Measurements from ENCODE around the gene XRCC6. TPM values are rescaled to one million over a fixed set of nuclear protein-coding genes. Genes with fewer than 3 reads are reported as not detected.
A peak's percentile ranks its signal among the peaks of the same experiment; 100 is the strongest.
"Not testable (repeated sequence)": the region's sequence is repeated elsewhere in the genome, so short reads cannot be mapped to it uniquely, and the experiment has no call there.

Gene XRCC6
- polyA plus RNA-seq (2013, experiment 1 of 2): 156 TPM
- polyA plus RNA-seq (2013, experiment 2 of 2): 159 TPM

DNA sequence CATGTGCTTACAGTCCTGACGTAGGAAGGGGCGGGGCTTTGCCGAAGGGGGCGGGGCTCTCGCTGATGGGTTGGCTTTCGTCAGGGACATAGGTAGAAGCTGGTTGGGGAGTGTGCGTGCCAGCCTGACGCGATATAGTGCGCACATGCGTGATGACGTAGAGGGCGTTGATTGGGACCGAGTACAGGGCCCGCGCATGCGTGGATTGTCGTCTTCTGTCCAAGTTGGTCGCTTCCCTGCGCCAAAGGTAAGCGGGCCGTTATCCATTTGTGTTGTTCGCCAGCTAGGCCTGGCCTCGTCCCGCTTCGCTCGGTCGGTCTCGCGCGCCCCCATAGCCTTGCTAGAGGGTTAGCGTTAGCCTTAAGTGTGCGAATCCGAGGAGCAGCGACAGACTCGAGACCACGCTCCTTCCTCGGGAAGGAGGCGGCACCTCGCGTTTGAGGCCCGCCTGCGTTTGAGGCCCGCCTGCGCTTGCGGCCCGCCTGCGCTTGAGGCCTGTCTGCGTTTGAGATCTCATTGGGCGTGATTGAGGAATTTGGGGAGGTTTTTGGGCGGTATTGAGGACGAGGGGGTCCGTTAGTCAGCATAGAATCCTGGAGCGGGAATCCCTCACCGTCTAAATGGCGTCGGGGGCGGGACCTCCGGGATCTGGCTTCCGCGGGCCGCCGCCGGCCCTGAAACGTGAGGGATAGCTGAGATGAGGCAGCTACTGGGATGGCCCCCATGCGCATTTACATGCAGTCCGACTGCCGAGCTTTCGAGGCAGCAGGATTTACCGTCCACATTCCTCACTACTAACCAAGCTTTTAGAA lies at the start of gene XRCC6:
XRCC6 (plus strand) TSS at position 197 of the 812 bp plus-strand sequence. CDS start 710 bp downstream, outside the sequence.
- Histone ChIP-seq H3K9me3 (ENCODE audit: control insufficient read depth, low read length) (no peaks in the 10 kb centered on the region), H2BK120ac (ENCODE audit: low read depth, low read length) (no peak within 1 kb of the TSS), H3K4ac (ENCODE audit: low read depth in 1 of 2, low read length in 2 of 2) (peak within 1 kb of the TSS; percentile 66 to 71), H2BK5ac (ENCODE audit: low read depth, low read length, poor library complexity, severe bottlenecking) (peak within 1 kb of the TSS; percentile 68), H3K4me3 (ENCODE audit: insufficient read depth in 1 of 2, low read depth in 1 of 2, low read length in 2 of 2) (peak within 1 kb of the TSS; percentile 82 to 94), H4K91ac (ENCODE audit: low read length) (peak within 1 kb of the TSS; percentile 91), H2AK5ac (ENCODE audit: low read length, severe bottlenecking) (no peak within 1 kb of the TSS), H2BK12ac (ENCODE audit: low read length in 2 of 2) (peak within 1 kb of the TSS; percentile 7 to 29), H3K79me1 (replicated peaks; ENCODE audit: low read length, poor library complexity, severe bottlenecking) (peaks cover 5% of the 10 kb centered on the region), H3K27ac (ENCODE audit: low read length, poor library complexity, severe bottlenecking) (peak within 1 kb of the TSS; percentile 87), H3K14ac (ENCODE audit: low read length in 2 of 2) (peak within 1 kb of the TSS in 1 of 2 experiments; percentile 100), H2BK15ac (ENCODE audit: low read depth, poor library complexity, severe bottlenecking) (peak within 1 kb of the TSS; percentile 34), H4K8ac (ENCODE audit: low read length) (peak within 1 kb of the TSS; percentile 97), H3K36me3 (ENCODE audit: control insufficient read depth in 1 of 2, insufficient read depth in 2 of 2, low read depth in 1 of 2, low read length in 2 of 2) (peaks cover 27 to 36% of the 10 kb centered on the region in 2 experiments), H3K23ac (ENCODE audit: low read length in 2 of 2) (peak within 1 kb of the TSS in 1 of 2 experiments; percentile 54), H2AFZ (ENCODE audit: low read depth, low read length) (peak within 1 kb of the TSS; percentile 84), H3K4me1 (ENCODE audit: control insufficient read depth, insufficient read depth, low read depth, low read length) (peaks cover 3% of the 10 kb centered on the region), H3K27me3 (ENCODE audit: control insufficient read depth in 1 of 2, insufficient read depth in 1 of 2, low read length in 2 of 2) (no peaks in the 10 kb centered on the region), H3K9ac (ENCODE audit: low read length) (peak within 1 kb of the TSS; percentile 94), H3K18ac (ENCODE audit: low read depth in 1 of 2, low read length in 2 of 2) (peak within 1 kb of the TSS; percentile 85 to 99), H3K4me2 (ENCODE audit: low read length, poor library complexity, severe bottlenecking) (peak within 1 kb of the TSS; percentile 91)
- WGBS: under 1% methylated on average over 67 of the region's 70 CpGs
- peak; percentile 99 for DNase-seq

GRCh38 chr22:41571786-41572185 lies 49.3 kb upstream of the XRCC6 start:
- Histone ChIP-seq H3K4me2 (ENCODE audit: low read length, poor library complexity, severe bottlenecking) (no peak overlapping the region), H2BK120ac (ENCODE audit: low read depth, low read length) (no peak overlapping the region), H3K27me3 (ENCODE audit: control insufficient read depth in 1 of 2, insufficient read depth in 1 of 2, low read length in 2 of 2) (no peaks in the 10 kb centered on the region), H3K9ac (ENCODE audit: low read length) (no peak overlapping the region), H4K91ac (ENCODE audit: low read length) (peak overlapping the region; percentile 40), H3K23ac (ENCODE audit: low read length in 2 of 2) (no peak overlapping the region), H2AK5ac (ENCODE audit: low read length, severe bottlenecking) (no peak overlapping the region), H2AFZ (ENCODE audit: low read depth, low read length) (no peak overlapping the region), H3K4me1 (ENCODE audit: control insufficient read depth, insufficient read depth, low read depth, low read length) (peaks cover 8% of the 10 kb centered on the region), H2BK12ac (ENCODE audit: low read length in 2 of 2) (no peak overlapping the region), H3K4ac (ENCODE audit: low read depth in 1 of 2, low read length in 2 of 2) (no peak overlapping the region), H2BK5ac (ENCODE audit: low read depth, low read length, poor library complexity, severe bottlenecking) (no peak overlapping the region), H3K18ac (ENCODE audit: low read depth in 1 of 2, low read length in 2 of 2) (no peak overlapping the region), H3K9me3 (ENCODE audit: control insufficient read depth, low read length) (no peaks in the 10 kb centered on the region), H3K27ac (ENCODE audit: low read length, poor library complexity, severe bottlenecking) (no peak overlapping the region), H2BK15ac (ENCODE audit: low read depth, poor library complexity, severe bottlenecking) (no peak overlapping the region), H4K8ac (ENCODE audit: low read length) (peak overlapping the region; percentile 2), H3K79me1 (replicated peaks; ENCODE audit: low read length, poor library complexity, severe bottlenecking) (no peaks in the 10 kb centered on the region), H3K4me3 (ENCODE audit: insufficient read depth in 1 of 2, low read depth in 1 of 2, low read length in 2 of 2) (no peak overlapping the region), H3K36me3 (ENCODE audit: control insufficient read depth in 1 of 2, insufficient read depth in 2 of 2, low read depth in 1 of 2, low read length in 2 of 2) (peaks cover 9 to 36% of the 10 kb centered on the region in 2 experiments), H3K14ac (ENCODE audit: low read length in 2 of 2) (no peak overlapping the region)
- DNase-seq: no peak
- over 99% methylated on average over 13 of the region's 14 CpGs for WGBS

GRCh38 chr22:41572305-41572704 lies 48.8 kb upstream of the XRCC6 start:
- H2BK15ac ChIP-seq (ENCODE audit: low read depth, poor library complexity, severe bottlenecking); H3K9me3 ChIP-seq (ENCODE audit: control insufficient read depth, low read length); H2BK5ac ChIP-seq (ENCODE audit: low read depth, low read length, poor library complexity, severe bottlenecking); H4K8ac ChIP-seq (ENCODE audit: low read length); H2BK12ac ChIP-seq (ENCODE audit: low read length in 2 of 2); H3K18ac ChIP-seq (ENCODE audit: low read depth in 1 of 2, low read length in 2 of 2); H2AFZ ChIP-seq (ENCODE audit: low read depth, low read length); H2BK120ac ChIP-seq (ENCODE audit: low read depth, low read length); H3K23ac ChIP-seq (ENCODE audit: low read length in 2 of 2); H3K14ac ChIP-seq (ENCODE audit: low read length in 2 of 2); H3K27ac ChIP-seq (ENCODE audit: low read length, poor library complexity, severe bottlenecking); H3K79me1 ChIP-seq (replicated peaks; ENCODE audit: low read length, poor library complexity, severe bottlenecking); H3K4ac ChIP-seq (ENCODE audit: low read depth in 1 of 2, low read length in 2 of 2); H3K4me2 ChIP-seq (ENCODE audit: low read length, poor library complexity, severe bottlenecking); H4K91ac ChIP-seq (ENCODE audit: low read length); H3K9ac ChIP-seq (ENCODE audit: low read length); DNase-seq; H3K27me3 ChIP-seq (ENCODE audit: control insufficient read depth in 1 of 2, insufficient read depth in 1 of 2, low read length in 2 of 2); H2AK5ac ChIP-seq (ENCODE audit: low read length, severe bottlenecking): not testable (repeated sequence)
- Histone ChIP-seq H3K36me3 (ENCODE audit: control insufficient read depth in 1 of 2, insufficient read depth in 2 of 2, low read depth in 1 of 2, low read length in 2 of 2) (peaks cover 14 to 41% of the 10 kb centered on the region in 2 experiments), H3K4me3 (ENCODE audit: insufficient read depth in 1 of 2, low read depth in 1 of 2, low read length in 2 of 2) (peak overlapping the region in 1 of 2 experiments; percentile 3), H3K4me1 (ENCODE audit: control insufficient read depth, insufficient read depth, low read depth, low read length) (peaks cover 13% of the 10 kb centered on the region)
- 92% methylated on average over 3 of the region's 3 CpGs for WGBS

DNA sequence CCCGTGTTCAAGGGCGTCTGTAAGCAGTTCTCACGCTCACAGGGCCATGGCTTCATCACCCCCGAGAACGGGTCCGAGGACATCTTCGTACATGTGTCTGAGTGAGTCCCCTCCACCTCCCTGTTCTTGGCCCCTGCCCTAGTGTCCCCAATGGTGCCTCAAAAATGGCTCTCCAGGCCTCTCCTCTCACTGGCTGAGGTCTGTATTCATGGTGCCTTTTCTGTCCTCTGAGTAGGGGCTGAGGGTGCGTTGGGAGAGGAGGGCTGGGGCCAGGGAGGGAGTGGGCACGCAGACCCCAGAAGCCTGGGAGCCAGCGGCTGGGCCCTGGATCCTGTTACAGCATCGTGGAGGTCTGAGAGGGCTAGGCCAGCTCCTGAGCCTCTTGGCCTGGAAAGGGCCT lies 47.4 kb upstream of the XRCC6 start:
- H2BK12ac ChIP-seq (ENCODE audit: low read length in 2 of 2): no peak overlapping the region
- H3K4me1 ChIP-seq (ENCODE audit: control insufficient read depth, insufficient read depth, low read depth, low read length): peaks cover 16% of the 10 kb centered on the region
- no peak overlapping the region for H3K4me2 ChIP-seq (ENCODE audit: low read length, poor library complexity, severe bottlenecking)
- H3K23ac ChIP-seq (ENCODE audit: low read length in 2 of 2): no peak overlapping the region
- H3K27me3 ChIP-seq (ENCODE audit: control insufficient read depth in 1 of 2, insufficient read depth in 1 of 2, low read length in 2 of 2): no peaks in the 10 kb centered on the region
- H3K27ac ChIP-seq (ENCODE audit: low read length, poor library complexity, severe bottlenecking): no peak overlapping the region
- H3K36me3 ChIP-seq (ENCODE audit: control insufficient read depth in 1 of 2, insufficient read depth in 2 of 2, low read depth in 1 of 2, low read length in 2 of 2): peaks cover 27 to 54% of the 10 kb centered on the region in 2 experiments
- no peak overlapping the region for H3K14ac ChIP-seq (ENCODE audit: low read length in 2 of 2)
- H3K79me1 ChIP-seq (replicated peaks; ENCODE audit: low read length, poor library complexity, severe bottlenecking): no peaks in the 10 kb centered on the region
- H3K9ac ChIP-seq (ENCODE audit: low read length): no peak overlapping the region
- no peak overlapping the region for H3K18ac ChIP-seq (ENCODE audit: low read depth in 1 of 2, low read length in 2 of 2)
- H3K9me3 ChIP-seq (ENCODE audit: control insufficient read depth, low read length): no peaks in the 10 kb centered on the region
- no peak overlapping the region for H2AFZ ChIP-seq (ENCODE audit: low read depth, low read length)
- peak overlapping the region; percentile 11 for H2BK120ac ChIP-seq (ENCODE audit: low read depth, low read length)
- no peak overlapping the region for H2BK15ac ChIP-seq (ENCODE audit: low read depth, poor library complexity, severe bottlenecking)
- 94% methylated on average over 11 of the region's 11 CpGs for WGBS
- H2BK5ac ChIP-seq (ENCODE audit: low read depth, low read length, poor library complexity, severe bottlenecking): no peak overlapping the region
- no peak overlapping the region for H3K4me3 ChIP-seq (ENCODE audit: insufficient read depth in 1 of 2, low read depth in 1 of 2, low read length in 2 of 2)
- no peak overlapping the region for H2AK5ac ChIP-seq (ENCODE audit: low read length, severe bottlenecking)
- H4K91ac ChIP-seq (ENCODE audit: low read length): no peak overlapping the region
- H4K8ac ChIP-seq (ENCODE audit: low read length): no peak overlapping the region
- no peak for DNase-seq
- no peak overlapping the region for H3K4ac ChIP-seq (ENCODE audit: low read depth in 1 of 2, low read length in 2 of 2)

All from mesenchymal stem cell (in vitro differentiated cells and primary cell).